Measurements from ENCODE around the gene KSR2.

The KSR2 gene

DNA sequence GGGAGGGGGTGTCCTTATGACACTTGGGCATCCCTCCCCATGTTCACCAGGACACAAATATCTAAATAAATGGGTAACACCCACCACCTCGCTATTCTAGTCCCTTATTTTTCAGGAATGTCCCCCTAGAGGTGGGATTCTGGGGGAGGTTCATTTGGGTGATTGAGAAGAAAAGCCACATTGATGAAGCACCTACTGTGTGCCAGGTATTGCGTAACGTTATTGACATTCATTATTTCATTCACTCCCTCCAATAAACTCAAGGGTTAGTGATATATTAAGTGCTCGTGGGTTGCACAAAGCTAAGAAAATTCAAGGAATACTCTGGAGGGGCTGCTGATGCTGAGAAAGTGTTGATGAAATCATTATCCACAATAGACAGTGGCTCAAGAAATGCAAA lies 514.8 kb downstream of the KSR2 start:
- no peak for DNase-seq (ENCODE audit: low read depth)
- no peak overlapping the region for H3K4me3 ChIP-seq (ENCODE audit: low read depth, low read length)
- TF ChIP-seq, protein P1, sequence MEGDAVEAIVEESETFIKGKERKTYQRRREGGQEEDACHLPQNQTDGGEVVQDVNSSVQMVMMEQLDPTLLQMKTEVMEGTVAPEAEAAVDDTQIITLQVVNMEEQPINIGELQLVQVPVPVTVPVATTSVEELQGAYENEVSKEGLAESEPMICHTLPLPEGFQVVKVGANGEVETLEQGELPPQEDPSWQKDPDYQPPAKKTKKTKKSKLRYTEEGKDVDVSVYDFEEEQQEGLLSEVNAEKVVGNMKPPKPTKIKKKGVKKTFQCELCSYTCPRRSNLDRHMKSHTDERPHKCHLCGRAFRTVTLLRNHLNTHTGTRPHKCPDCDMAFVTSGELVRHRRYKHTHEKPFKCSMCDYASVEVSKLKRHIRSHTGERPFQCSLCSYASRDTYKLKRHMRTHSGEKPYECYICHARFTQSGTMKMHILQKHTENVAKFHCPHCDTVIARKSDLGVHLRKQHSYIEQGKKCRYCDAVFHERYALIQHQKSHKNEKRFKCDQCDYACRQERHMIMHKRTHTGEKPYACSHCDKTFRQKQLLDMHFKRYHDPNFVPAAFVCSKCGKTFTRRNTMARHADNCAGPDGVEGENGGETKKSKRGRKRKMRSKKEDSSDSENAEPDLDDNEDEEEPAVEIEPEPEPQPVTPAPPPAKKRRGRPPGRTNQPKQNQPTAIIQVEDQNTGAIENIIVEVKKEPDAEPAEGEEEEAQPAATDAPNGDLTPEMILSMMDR (IDR thresholded peaks at IDR 0.05; ENCODE audit: insufficient read depth, low read depth, low read length, missing control alignments): no peak

DNA sequence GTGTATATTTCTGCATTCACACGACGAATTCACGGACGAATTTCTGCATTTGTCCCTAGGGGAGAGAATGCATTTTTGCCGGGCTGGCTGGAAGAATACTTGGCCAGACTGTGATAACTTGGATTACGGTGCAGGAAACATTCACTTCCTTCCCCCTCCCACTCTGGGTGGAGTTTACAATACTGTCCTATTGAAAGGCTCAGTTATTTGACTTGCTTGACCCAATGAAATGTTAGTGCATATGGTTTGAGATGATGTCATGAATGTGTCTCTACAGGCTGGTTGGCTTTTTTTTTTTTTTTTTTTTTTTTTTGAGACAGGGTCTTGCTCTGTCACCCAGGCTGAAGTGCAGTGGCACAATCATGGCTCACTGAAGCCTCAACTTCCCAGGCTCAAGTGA lies 516.7 kb downstream of the KSR2 start:
- DNase-seq (ENCODE audit: low read depth): no peak
- TF ChIP-seq, protein P1 (IDR thresholded peaks at IDR 0.05; ENCODE audit: insufficient read depth, low read depth, low read length, missing control alignments): no peak
- no peak overlapping the region for H3K4me3 ChIP-seq (ENCODE audit: low read depth, low read length)

DNA sequence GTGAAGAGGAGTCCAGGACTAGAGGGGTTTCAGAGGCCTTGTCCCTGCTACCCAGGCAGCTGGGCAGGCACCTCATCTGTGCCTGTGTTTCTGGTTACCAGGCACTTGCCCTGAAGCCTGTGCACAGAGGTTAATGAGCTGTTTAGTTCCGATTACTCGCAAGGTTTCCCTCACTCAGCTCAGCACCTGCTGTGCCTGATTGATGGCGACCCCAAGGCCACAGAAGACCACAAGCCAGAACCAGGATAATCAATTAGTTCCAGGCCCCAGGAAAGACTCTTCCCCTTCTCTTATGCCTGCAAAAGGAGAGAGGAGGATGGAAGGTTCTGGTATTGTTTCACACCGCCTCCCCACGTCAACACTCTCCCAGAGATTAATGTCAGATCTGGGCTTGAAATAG lies 518.6 kb downstream of the KSR2 start:
- TF ChIP-seq, protein P1 (IDR thresholded peaks at IDR 0.05; ENCODE audit: insufficient read depth, low read depth, low read length, missing control alignments): no peak
- no peak overlapping the region for H3K4me3 ChIP-seq (ENCODE audit: low read depth, low read length)
- DNase-seq (ENCODE audit: low read depth): no peak

DNA sequence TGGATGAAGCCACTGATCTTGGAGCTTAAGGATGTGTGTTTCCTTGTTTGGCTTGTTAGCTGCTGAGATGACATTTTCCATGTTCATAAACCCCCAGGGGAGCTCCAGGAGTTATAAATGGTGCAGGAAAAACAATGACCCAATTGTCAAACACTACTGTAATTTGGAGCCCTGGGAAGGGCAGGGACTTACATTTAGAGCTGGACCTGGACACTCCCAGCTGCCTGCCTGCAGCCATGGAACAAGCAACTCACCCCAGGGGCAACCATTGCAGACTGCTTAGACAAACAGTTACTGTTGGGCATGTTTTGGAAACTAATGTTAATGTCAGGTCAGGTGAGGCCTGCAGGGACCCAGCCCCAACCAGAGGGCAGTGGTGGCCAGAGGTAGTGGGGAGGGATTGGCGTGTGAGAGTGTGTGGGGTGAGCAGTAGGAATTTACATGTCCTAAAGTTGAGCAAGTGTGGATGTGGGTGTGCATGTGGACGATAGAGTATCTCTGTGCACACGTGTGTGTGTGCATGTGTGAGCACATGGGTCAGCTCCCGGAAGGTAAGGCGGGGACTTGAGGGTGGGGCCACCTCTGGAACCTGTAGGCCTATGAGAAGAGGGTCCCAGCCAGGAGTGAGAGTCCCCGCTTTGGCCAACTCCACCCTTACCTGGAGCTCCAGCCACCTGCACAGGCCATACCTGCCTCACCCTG lies 521.0 kb downstream of the KSR2 start:
- no peak for DNase-seq (ENCODE audit: low read depth)
- TF ChIP-seq, protein P1 (IDR thresholded peaks at IDR 0.05; ENCODE audit: insufficient read depth, low read depth, low read length, missing control alignments): no peak
- H3K4me3 ChIP-seq (ENCODE audit: low read depth, low read length): no peak overlapping the region

DNA sequence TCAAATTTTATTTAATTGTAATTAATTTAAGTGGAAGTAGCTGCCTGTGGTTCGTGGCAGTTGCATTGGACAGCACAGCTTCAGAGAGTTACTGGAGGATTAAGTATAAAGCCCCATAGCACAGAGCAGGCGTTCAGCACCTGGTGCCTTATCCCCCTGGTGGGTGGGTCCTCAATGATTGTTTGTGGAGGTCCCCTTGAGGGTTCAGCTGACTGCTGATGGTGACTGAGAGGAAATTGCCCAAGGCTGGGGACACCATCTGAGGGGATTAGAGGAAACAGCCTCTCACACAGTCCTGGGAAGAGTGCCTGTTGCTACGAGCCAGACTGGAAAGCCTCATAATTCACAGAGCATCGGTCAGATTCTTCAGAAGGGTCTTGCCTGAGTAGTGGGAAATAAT lies 524.0 kb downstream of the KSR2 start:
- no peak for DNase-seq (ENCODE audit: low read depth)
- TF ChIP-seq, protein P1 (IDR thresholded peaks at IDR 0.05; ENCODE audit: insufficient read depth, low read depth, low read length, missing control alignments): no peak
- no peak overlapping the region for H3K4me3 ChIP-seq (ENCODE audit: low read depth, low read length)

DNA sequence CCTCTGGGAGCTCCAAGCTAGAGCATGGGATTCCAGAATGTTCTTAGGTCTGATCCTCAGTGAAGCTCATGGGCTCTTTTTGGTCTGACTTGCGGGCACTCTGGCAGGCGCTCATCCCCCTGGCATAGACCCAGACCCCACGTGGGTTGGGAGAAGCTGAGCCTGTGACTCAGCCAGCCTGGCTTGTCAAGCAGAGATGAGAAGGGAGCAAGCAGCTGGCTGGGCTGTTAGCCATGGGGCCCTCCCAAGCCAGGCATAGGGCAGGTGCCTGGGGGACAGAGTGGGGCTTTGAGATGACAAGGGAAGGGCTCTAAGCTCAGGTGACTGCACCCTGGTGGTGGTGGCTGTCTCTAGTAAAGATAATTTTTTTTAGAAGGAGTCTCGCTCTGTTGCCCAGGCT lies 527.0 kb downstream of the KSR2 start:
- TF ChIP-seq, protein P1 (IDR thresholded peaks at IDR 0.05; ENCODE audit: insufficient read depth, low read depth, low read length, missing control alignments): no peak
- no peak for DNase-seq (ENCODE audit: low read depth)
- H3K4me3 ChIP-seq (ENCODE audit: low read depth, low read length): no peak overlapping the region

DNA sequence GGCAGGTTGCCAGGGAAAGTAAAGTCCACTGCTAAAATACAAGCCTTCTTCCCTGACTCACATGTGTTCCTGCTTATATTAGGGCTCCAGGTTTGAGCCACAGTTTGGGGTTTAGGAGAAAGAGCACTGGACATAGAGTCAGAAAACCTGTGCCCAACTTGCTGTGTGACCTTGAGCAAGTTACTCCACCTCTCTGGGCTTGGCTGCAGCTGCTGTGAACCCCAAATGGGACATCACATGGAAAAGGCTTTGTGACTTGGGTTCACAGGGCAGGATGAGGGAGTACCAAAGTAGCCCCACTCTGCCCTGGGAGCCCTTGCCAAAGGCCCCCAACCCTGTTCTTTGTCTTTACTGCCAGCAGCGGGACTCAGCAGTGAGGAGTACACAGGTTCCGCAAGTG lies 528.4 kb downstream of the KSR2 start:
- H3K4me3 ChIP-seq (ENCODE audit: low read depth, low read length): no peak overlapping the region
- TF ChIP-seq, protein P1 (IDR thresholded peaks at IDR 0.05; ENCODE audit: insufficient read depth, low read depth, low read length, missing control alignments): no peak
- no peak for DNase-seq (ENCODE audit: low read depth)
